ENCODE data around the gene NOL6. TPM values are rescaled to one million over a fixed set of nuclear protein-coding genes. Genes with fewer than 3 reads are reported as not detected.

NOL6 gene
- total and polyA plus RNA-seq, 9 of the 15 experiments (the other 6 are each of a cell fraction or from before 2014, with no cell fraction given) = 7.7 to 58.9 (median 27.0) TPM

DNA sequence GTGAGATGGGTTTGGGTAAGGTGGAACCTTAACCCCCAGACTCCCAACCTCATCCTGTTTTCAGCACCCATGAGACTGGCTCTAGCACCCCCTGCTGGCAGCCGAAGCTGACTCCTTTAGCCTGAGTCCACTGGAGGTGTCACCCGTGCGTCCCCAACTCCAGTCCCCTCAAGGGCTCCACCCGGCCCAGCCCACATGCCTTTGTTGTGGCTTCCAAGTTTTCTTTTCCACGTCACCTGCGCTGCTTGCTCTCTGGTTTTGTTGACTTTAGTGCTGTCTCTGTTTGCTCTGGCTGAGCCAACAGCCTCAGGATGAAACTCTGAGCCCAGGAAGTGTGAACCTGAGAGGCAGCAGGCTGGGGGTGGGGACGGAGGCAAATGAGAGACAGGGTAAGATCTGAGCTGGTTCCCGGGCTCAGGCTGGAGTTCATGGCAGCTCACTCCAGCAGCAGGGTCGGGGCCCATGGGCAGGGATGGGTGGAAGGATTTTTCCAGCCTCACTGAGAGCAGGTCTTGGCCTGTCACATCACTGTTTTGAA lies 58.2 kb downstream of the NOL6 start:
- CTCF ChIA-PET (ENCODE audit: low intra/inter-chr PET ratio) = interaction anchor here (0.6 to 1.2 kb wide), 2 partner anchors 126 to 186 kb away, joined by 3 to 6 read pairs; no protein-coding TSS in a partner anchor
- POLR2A ChIA-PET = interaction anchor here (0.7 kb wide), 2 partner anchors 10 to 19 kb away, joined by 3 read pairs; no protein-coding TSS in a partner anchor
- H4K20me1 ChIP-seq (replicated peaks; ENCODE audit: control insufficient read depth, insufficient read depth, low read length) = no peaks in the 10 kb centered on the region
- no peak overlapping the region for H3K4me3 ChIP-seq
- DNase-seq (ENCODE audit: extremely low read depth in 1 of 4, low spot score in 3 of 4) (peak; percentile 76 to 87 (median 78)), FAIRE-seq (peak; percentile 87), ATAC-seq (peak; percentile 96)
- peak overlapping the region; percentile 39; the same call in 1 of the 2 replicates for H3K4me2 ChIP-seq (ENCODE audit: insufficient read depth, low read length)
- no peak overlapping the region for H3K27ac ChIP-seq (ENCODE audit: extremely low read depth, low read depth, low read length)
- H3K27me3 ChIP-seq (ENCODE audit: control insufficient read depth in 2 of 2, insufficient read depth in 2 of 2, low read length in 2 of 2) = no peaks in the 10 kb centered on the region
- in situ Hi-C loops (cut with MboI) = no loop called here
- H2AFZ ChIP-seq (ENCODE audit: low read depth, low read length) = peak overlapping the region; percentile 88
- H3K4me1 ChIP-seq (replicated peaks in 1 of 2; ENCODE audit: control insufficient read depth in 2 of 2, insufficient read depth in 2 of 2, low read length in 2 of 2) = peaks cover 19 to 32% of the 10 kb centered on the region in 2 experiments; a peak in 4 of 5 replicates
- WGBS (ENCODE audit: insufficient coverage, low coverage, missing lambda C conversion rate) = 9% methylated on average over 7 of the region's 9 CpGs
- H3K9me3 ChIP-seq (replicated peaks; ENCODE audit: control insufficient read depth, insufficient read depth, low read depth, low read length) = no peaks in the 10 kb centered on the region
- H3K9me1 ChIP-seq (ENCODE audit: control insufficient read depth, insufficient read depth, low read length) = no peaks in the 10 kb centered on the region
- peak overlapping the region in 1 of 2 experiments; percentile 83; a peak in 2 of 4 replicates for H3K9ac ChIP-seq (ENCODE audit: insufficient read depth in 1 of 2, low read depth in 2 of 2, low read length in 2 of 2)
- BruUV-seq (replicated peaks) = no TSS peak
- no peaks in the 10 kb centered on the region for H3K36me3 ChIP-seq (ENCODE audit: control insufficient read depth, insufficient read depth, low read length)
- intact Hi-C loops (cut with micrococcal nuclease) = loop anchor here (5.0 kb wide), 1 partner anchor 37 kb away; no protein-coding TSS in a partner anchor
- no peaks in the 10 kb centered on the region for H3K79me2 ChIP-seq (ENCODE audit: control insufficient read depth, insufficient read depth, low read length)
- TF ChIP-seq RAD21 (CRISPR knock-in tag; conservative IDR thresholded peaks at IDR 0.05 in 1 of 2, IDR thresholded peaks at IDR 0.05 in 1 of 2) (peak; percentile 42 to 66; a peak in 3 of 4 replicates), U2AF2 (optimal IDR thresholded peaks at IDR 0.05; ENCODE audit: low read depth, low read length) (no peak), RCOR1 (IDR thresholded peaks at IDR 0.05; ENCODE audit: borderline replicate concordance in 1 of 2, low read depth in 2 of 2, low read length in 2 of 2) (no peak; a peak in 1 of 4 replicates), CREM (IDR thresholded peaks at IDR 0.05; ENCODE audit: low read depth) (0 out of 2 replicates have a peak, but pooled peaks have one; percentile 7), PHB2 (IDR thresholded peaks at IDR 0.05; ENCODE audit: low read depth) (no peak), ZNF212 (CRISPR knock-in tag; IDR thresholded peaks at IDR 0.05) (no peak), ZNF583 (CRISPR knock-in tag; IDR thresholded peaks at IDR 0.05) (no peak), BHLHE40 (IDR thresholded peaks at IDR 0.05; ENCODE audit: low read length) (no peak)
- TF ChIP-seq, protein P1, sequence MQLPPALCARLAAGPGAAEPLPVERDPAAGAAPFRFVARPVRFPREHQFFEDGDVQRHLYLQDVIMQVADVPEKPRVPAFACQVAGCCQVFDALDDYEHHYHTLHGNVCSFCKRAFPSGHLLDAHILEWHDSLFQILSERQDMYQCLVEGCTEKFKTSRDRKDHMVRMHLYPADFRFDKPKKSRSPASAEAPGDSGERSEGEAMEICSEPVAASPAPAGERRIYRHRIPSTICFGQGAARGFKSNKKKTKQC (CRISPR knock-in tag; IDR thresholded peaks at IDR 0.05) = no peak
- TF ChIP-seq, protein P2, sequence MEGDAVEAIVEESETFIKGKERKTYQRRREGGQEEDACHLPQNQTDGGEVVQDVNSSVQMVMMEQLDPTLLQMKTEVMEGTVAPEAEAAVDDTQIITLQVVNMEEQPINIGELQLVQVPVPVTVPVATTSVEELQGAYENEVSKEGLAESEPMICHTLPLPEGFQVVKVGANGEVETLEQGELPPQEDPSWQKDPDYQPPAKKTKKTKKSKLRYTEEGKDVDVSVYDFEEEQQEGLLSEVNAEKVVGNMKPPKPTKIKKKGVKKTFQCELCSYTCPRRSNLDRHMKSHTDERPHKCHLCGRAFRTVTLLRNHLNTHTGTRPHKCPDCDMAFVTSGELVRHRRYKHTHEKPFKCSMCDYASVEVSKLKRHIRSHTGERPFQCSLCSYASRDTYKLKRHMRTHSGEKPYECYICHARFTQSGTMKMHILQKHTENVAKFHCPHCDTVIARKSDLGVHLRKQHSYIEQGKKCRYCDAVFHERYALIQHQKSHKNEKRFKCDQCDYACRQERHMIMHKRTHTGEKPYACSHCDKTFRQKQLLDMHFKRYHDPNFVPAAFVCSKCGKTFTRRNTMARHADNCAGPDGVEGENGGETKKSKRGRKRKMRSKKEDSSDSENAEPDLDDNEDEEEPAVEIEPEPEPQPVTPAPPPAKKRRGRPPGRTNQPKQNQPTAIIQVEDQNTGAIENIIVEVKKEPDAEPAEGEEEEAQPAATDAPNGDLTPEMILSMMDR (IDR thresholded peaks at IDR 0.05 in 2 of 3, conservative IDR thresholded peaks at IDR 0.05 in 1 of 3; ENCODE audit: insufficient read depth in 2 of 3, low read depth in 1 of 3, low read length in 3 of 3) = peak; percentile 77 to 90 (median 79)
- TF ChIP-seq, protein P3, sequence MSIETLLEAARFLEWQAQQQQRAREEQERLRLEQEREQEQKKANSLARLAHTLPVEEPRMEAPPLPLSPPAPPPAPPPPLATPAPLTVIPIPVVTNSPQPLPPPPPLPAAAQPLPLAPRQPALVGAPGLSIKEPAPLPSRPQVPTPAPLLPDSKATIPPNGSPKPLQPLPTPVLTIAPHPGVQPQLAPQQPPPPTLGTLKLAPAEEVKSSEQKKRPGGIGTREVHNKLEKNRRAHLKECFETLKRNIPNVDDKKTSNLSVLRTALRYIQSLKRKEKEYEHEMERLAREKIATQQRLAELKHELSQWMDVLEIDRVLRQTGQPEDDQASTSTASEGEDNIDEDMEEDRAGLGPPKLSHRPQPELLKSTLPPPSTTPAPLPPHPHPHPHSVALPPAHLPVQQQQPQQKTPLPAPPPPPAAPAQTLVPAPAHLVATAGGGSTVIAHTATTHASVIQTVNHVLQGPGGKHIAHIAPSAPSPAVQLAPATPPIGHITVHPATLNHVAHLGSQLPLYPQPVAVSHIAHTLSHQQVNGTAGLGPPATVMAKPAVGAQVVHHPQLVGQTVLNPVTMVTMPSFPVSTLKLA (conservative IDR thresholded peaks at IDR 0.05) = peak in 1 of 2 experiments; percentile 44; a peak in 1 of 4 replicates
- TF ChIP-seq, protein P4, sequence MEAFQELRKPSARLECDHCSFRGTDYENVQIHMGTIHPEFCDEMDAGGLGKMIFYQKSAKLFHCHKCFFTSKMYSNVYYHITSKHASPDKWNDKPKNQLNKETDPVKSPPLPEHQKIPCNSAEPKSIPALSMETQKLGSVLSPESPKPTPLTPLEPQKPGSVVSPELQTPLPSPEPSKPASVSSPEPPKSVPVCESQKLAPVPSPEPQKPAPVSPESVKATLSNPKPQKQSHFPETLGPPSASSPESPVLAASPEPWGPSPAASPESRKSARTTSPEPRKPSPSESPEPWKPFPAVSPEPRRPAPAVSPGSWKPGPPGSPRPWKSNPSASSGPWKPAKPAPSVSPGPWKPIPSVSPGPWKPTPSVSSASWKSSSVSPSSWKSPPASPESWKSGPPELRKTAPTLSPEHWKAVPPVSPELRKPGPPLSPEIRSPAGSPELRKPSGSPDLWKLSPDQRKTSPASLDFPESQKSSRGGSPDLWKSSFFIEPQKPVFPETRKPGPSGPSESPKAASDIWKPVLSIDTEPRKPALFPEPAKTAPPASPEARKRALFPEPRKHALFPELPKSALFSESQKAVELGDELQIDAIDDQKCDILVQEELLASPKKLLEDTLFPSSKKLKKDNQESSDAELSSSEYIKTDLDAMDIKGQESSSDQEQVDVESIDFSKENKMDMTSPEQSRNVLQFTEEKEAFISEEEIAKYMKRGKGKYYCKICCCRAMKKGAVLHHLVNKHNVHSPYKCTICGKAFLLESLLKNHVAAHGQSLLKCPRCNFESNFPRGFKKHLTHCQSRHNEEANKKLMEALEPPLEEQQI (IDR thresholded peaks at IDR 0.05) = no peak
